Measurements from ENCODE around the gene CAMK1D. TPM values are rescaled to one million over a fixed set of nuclear protein-coding genes. Genes with fewer than 3 reads are reported as not detected.

CAMK1D gene
- total RNA-seq, 6 experiments from 2014 or later: 5.3 to 10.8 (median 9.5) TPM

GRCh38 chr10:12868229-12868628, 518.9 kb downstream of the CAMK1D start:
- 56% methylated on average over 2 of the region's 5 CpGs for WGBS (ENCODE audit: insufficient coverage, low coverage, low lambda C conversion rate, missing lambda C conversion rate)
- ATAC-seq (no peak), DNase-seq (no peak)
- TF ChIP-seq CTCF (IDR thresholded peaks at IDR 0.05) (no peak), POLR2A (IDR thresholded peaks at IDR 0.05) (no peak)
- H3K27me3 ChIP-seq: no peaks in the 10 kb centered on the region
- H3K4me1 ChIP-seq: peaks cover 0 to 11% (median 4%) of the 10 kb centered on the region in 4 donors
- H3K9me3 ChIP-seq: no peaks in the 10 kb centered on the region
- H3K36me3 ChIP-seq: no peaks in the 10 kb centered on the region
- no peak overlapping the region for H3K4me3 ChIP-seq
- H3K27ac ChIP-seq: no peak overlapping the region
- intact Hi-C loops (cut with DNase I): no loop called here

- H3K27me3 ChIP-seq: no peaks in the 10 kb centered on the region
- H3K9me3 ChIP-seq: no peaks in the 10 kb centered on the region
- no peak for ATAC-seq
- H3K4me3 ChIP-seq: no peak overlapping the region
- peaks cover 0 to 20% (median 7%) of the 10 kb centered on the region in 4 donors for H3K4me1 ChIP-seq
- no peaks in the 10 kb centered on the region for H3K36me3 ChIP-seq
- H3K27ac ChIP-seq: no peak overlapping the region
- intact Hi-C loops (cut with DNase I): no loop called here
- no peak for TF ChIP-seq CTCF (IDR thresholded peaks at IDR 0.05)
- 85% methylated on average over 3 of the region's 3 CpGs for WGBS (ENCODE audit: insufficient coverage, low coverage, low lambda C conversion rate, missing lambda C conversion rate)
- DNase-seq: no peak
Measured at GRCh38 chr10:12869427-12869826, 520.1 kb downstream of the CAMK1D start.

GRCh38 chr10:12872577-12872976, 523.2 kb downstream of the CAMK1D start:
- TF ChIP-seq CTCF (IDR thresholded peaks at IDR 0.05) (no peak), POLR2A (IDR thresholded peaks at IDR 0.05) (no peak)
- 12% methylated on average over 7 of the region's 9 CpGs for WGBS (ENCODE audit: insufficient coverage, low coverage, low lambda C conversion rate, missing lambda C conversion rate)
- peak; percentile 47 to 69 (median 56) for ATAC-seq
- Histone ChIP-seq H3K27ac (peak overlapping the region in 2 of 3 donors; percentile 17 to 51), H3K9me3 (no peaks in the 10 kb centered on the region), H3K4me3 (no peak overlapping the region), H3K27me3 (no peaks in the 10 kb centered on the region), H3K4me1 (peaks cover 0 to 33% (median 7%) of the 10 kb centered on the region in 4 donors), H3K36me3 (no peaks in the 10 kb centered on the region)
- DNase-seq: peak in 2 of 3 donors; percentile 57 to 68
- intact Hi-C loops (cut with DNase I): no loop called here

GRCh38 chr10:12873172-12873571, 523.8 kb downstream of the CAMK1D start:
- peak; percentile 54 to 76 (median 72) for ATAC-seq
- intact Hi-C loops (cut with DNase I): no loop called here
- DNase-seq: peak in 1 of 3 donors; percentile 54
- H3K9me3 ChIP-seq: no peaks in the 10 kb centered on the region
- H3K4me3 ChIP-seq: no peak overlapping the region
- H3K27ac ChIP-seq: peak overlapping the region in 2 of 3 donors; percentile 17 to 51
- 54% methylated on average over 8 of the region's 8 CpGs for WGBS (ENCODE audit: insufficient coverage, low coverage, low lambda C conversion rate, missing lambda C conversion rate)
- no peak for TF ChIP-seq CTCF (IDR thresholded peaks at IDR 0.05)
- TF ChIP-seq POLR2A (IDR thresholded peaks at IDR 0.05): no peak
- H3K4me1 ChIP-seq: peaks cover 0 to 33% (median 7%) of the 10 kb centered on the region in 4 donors
- no peaks in the 10 kb centered on the region for H3K36me3 ChIP-seq
- no peaks in the 10 kb centered on the region for H3K27me3 ChIP-seq

- Histone ChIP-seq H3K27ac (no peak overlapping the region), H3K4me1 (peaks cover 0 to 33% (median 7%) of the 10 kb centered on the region in 4 donors), H3K9me3 (no peaks in the 10 kb centered on the region), H3K4me3 (no peak overlapping the region), H3K36me3 (no peaks in the 10 kb centered on the region), H3K27me3 (no peaks in the 10 kb centered on the region)
- ATAC-seq: no peak
- 100% methylated on average over 5 of the region's 6 CpGs for WGBS (ENCODE audit: insufficient coverage, low coverage, low lambda C conversion rate, missing lambda C conversion rate)
- intact Hi-C loops (cut with DNase I): no loop called here
- TF ChIP-seq POLR2A (IDR thresholded peaks at IDR 0.05) (no peak), CTCF (IDR thresholded peaks at IDR 0.05) (no peak)
- no peak for DNase-seq
Measured at GRCh38 chr10:12874501-12874900, 525.2 kb downstream of the CAMK1D start.

All from right lobe of liver (tissue), 6 donors.